Glomerular endothelial cell (primary cell): ENCODE measurements around the gene DCP1A. TPM values are rescaled to one million over a fixed set of nuclear protein-coding genes. Genes with fewer than 3 reads are reported as not detected.
A peak's percentile ranks its signal among the peaks of the same experiment; 100 is the strongest.

Experiments used
- DNase-seq: peaks from one replicate; pipeline ENCODE4 v3.0.0-alpha.2; 2011; ENCODE audit warnings: low read depth, low spot score; ENCODE audit errors: extremely low read depth
- total RNA-seq: library from RNA; depleted of rRNA; stranded (reverse); fragments of >200 nt; gene quantifications from 2 replicates; pipeline ENCODE4 v1.2.3, GENCODE V29; 2015

DCP1A gene
- total RNA-seq, 1 donor from 2014 or later = 18.4 TPM

DNA sequence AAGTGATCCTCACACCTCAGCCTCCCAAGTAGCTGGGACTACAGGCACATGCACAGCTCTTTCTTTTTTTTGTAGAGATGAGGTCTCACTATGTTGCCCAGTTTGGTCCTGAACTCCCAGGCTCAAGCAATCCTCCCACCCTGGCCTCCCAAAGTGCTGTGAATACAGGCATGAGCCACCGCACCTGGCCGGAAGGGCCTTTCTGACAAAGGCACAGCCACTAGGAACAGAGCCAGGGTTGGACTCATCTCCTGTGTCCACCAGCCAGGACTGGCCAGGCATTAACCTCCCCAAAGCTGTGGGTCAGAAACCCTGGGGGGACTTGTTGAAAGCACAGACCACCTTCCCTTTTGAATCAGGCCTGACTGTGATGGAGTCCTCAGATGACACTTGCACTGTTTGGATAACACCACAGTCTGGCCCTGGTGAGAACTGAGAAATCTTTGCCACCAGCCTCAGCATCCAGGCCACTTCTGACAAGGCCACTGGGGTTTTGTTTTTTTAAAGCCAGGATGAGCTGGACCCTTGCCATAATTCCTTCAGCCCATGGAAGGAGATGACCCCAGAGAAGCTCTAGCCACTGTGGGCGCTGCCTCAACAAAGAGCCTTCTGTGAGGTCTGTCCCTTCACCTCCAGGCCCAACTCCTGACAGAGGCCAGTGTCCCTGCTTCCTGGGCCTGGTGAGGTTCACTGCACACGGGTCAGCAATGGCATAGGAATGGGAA is 96.3 kb downstream of the DCP1A start:
- no peak for DNase-seq

DNA sequence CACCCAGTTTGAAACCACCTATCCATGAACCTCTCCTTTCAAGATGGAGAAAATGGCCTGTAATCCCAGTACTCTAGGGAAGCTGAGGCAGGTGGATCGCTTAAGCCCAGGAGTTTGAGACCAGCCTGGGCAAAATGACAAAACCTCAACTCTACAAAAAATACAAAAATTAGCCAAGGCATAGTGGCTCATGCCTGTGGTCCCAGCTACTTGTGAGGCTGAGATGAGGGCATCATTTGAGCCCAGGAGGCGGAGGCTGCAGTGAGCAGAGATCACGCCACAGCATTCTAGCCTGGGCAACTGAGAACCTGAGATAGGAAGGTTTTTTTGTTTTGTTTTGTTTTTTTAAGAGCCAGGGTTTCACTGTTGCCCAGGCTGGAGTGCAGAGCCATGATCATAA is 96.9 kb downstream of the DCP1A start:
- DNase-seq = no peak

DNA sequence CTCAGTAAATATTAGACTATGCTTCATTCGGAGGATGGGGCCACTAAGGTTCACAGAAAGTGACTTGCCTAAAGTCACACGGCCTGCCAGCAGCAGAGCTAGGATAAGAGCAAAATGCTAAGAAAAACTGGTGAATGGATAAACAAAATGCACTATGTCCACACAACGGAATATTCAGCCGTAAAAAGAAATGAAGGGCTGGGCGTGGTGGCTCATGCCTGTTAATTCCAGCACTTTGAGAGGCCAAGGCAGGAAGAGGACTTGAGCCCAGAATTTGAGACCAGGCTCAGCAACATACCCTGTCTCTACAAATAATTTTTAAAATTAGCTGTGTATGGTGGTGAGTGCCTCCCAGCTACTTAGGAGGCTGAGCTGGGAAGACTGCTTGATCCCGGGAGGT is 99.2 kb downstream of the DCP1A start:
- DNase-seq = no peak

DNA sequence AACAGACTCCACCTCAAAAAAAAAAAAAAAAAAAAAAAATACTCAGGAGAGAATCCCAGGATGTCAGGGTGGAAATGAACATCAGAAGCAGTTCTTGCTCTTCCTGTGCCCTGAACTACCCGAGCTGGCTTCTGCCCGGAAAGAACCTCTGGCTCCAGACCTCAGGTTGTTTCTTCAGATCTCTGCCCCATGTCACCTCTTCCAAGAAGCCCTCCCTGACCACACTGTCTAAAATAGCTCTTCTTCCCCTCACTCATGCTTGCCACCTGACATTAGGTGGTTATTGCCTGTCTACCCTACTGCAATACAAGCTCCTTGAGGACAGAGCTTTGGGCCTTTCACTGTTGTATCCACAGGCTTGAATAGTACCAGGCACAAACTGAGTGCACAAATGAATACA is 99.7 kb downstream of the DCP1A start:
- no peak for DNase-seq

GRCh38 chr3:53244271-53244670 is 103.1 kb downstream of the DCP1A start:
- no peak for DNase-seq

DNA sequence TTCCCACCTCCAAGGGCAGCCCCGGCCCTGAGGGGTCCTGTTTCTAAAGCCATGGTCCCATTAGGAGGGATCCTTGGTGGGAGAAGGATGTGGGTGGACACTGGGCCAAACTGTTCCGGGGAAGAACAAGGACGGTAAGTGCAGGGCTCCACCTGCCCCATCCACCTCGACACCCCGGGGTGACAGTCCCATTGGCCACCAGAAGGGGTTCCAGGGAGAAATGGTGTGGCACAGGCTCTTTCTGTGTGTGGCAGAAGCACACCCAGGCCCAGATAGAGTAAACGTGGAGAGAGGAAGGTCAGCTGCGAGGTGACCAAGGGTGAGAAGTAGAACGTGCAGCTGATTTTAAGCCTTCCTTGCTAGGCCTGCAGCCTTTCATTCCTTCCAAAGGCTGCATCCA is 103.6 kb downstream of the DCP1A start:
- no peak for DNase-seq

GRCh38 chr3:53243165-53243564 is 104.2 kb downstream of the DCP1A start:
- DNase-seq = no peak

GRCh38 chr3:53242642-53243041 is 104.7 kb downstream of the DCP1A start:
- no peak for DNase-seq

DNA sequence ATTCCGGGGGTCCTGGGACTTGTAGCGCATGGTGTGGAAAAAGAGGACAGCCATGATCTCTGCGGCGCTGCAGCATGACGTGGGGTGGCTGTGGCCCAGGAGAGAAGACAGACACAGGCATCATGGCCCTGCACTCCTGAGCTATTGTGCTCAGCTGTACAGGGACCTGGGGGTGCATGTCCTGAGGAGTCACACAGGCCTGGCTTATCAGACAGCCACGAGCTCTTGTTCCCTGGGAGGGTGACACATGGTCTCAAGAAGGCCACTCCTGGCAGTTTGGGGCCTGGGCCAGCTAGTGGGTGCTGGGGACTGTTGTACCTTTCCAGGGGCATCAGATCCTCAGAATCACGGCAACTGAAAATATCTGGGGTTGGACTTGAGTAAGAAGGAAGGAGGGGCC is 105.2 kb downstream of the DCP1A start:
- DNase-seq = no peak

DNA sequence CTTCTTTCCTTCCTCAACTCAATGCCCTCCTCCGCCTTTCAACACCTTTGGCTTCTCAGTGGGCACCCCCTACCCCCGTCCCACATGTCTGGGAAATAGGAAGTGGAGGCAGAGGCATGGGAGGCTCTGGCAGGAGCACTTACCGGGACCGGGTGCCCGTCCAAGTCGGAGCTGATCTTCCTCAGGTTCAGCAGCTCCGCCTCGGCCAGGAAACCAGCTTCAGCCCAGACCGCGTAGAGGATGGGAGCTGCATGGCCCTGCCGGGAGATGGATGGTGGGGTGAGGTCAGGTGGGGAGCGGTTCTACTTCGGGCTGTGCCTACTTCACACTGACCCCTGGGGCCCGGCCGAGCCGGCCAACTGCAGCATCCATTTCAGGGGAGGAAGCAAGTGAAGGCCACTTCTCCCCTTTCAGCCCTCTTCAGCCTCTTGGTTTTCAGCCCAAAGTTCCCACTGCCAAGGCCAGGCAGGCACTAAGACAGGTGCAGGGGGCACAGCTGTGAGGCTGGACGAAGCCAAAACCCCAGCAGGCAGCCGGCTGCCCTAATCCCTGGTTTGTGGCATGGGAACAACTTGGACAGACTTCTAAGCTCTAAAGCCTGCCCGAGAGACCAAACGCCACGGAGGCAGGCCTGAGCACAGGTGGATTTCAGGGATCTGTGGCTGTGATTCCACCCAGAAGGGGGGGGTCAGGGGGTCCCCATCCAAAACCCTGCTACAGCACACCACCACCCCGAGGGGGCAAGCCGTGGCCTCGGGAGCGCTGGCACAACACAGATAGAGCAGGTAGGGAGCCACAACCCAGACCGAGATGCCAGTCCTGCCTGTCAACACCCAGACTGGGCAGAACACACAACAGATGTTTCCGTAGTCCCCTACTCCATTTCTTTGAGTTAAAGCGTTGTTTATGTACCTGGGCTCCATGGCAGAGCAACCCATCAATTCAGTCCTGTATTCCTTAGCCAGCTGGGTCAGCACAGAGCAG is 106.1 kb downstream of the DCP1A start:
- DNase-seq = no peak

GRCh38 chr3:53239800-53240199 is 107.5 kb downstream of the DCP1A start:
- no peak for DNase-seq

DNA sequence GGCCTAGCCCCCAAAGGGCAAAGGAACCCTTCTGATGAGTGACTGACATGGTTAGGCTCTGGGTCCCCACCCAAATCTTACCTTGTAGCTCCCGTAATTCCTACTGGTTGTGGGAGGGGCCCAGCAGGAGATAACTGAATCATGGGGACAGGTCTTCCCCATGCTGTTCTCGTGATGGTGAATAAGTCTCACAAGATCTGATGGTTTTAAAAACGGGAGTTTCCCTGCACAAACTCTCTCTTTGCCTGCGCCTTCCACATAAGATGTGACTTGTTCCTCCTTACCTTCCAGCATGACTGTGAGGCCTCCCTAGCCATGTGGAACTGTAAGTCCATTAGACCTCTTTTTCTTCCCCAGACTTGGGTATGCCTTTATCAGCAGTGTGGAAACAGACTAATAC is 108.5 kb downstream of the DCP1A start:
- DNase-seq = no peak

DNA sequence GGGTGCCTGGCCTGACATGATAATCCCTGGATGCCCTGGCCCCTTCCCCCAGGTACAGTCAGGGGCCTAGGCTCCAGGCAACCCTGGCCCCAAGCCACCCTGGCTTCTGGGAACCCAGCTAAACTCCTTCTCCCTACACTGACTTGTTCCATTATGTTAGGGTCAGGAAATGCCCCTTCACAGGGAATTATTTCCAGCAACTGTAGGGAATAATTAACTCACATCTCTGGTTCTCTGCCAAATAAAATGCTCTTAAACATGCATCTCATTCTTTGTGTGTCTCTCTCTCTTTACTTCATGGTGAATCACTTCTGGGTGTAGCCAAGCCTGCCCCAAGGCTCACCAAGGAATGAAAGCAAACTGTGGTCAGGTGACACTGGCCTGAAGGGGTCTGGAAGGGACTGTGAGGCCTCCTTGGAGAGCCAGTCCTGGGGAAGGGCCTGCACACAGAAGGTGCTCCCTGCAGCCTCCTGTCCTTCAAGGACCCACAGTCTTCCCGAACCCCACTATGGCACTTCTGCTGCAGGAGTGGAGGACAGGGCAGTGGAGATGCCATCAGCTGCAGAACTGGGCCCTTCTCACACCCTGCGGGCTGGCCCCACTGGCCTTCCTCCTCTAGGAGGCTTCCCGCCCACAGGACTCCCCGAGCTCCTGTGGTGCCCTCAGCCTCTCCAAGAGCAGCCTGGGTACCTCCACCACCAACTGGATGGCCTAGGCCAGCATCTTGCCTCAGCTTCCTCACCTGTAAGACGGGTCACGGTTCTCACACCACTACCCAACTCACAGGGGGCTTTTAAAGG is 109.1 kb downstream of the DCP1A start:
- DNase-seq = peak; percentile 83

DNA sequence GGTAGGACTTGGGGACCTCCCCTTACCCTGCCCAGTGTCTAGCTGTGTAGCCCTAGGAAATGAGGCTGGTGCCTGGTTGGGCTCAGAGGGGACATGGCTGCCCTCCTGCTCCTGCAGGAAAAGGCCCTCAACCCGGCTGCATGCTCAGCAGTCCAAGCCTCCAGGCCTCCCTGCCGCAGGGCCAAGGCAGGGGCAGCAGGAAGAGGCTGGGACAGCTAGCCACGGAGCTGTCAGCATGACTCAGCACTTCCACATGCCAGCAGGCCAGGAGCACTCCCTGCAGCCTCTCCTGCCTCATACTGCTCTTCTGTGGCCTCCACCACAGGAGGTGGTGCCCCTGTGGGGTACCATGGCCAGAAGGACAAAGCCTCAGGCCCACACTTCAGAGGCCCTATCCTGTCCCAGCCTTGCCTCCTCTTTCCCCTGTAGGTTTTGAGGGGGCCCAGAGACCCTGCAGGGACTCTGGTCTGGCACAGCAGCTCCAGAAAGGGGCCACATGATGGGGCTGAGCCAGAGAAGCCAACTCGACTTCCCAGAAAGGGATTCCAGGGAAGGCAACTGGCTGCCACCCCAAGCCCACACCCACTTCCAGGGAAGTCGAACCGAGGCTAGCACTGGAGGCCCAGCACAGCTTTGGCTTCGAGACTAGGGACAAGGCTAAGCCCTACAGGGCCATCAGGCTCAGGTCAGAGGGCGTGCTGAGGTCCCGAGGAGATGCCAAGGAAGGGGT is 111.1 kb downstream of the DCP1A start:
- DNase-seq = peak; percentile 45

DNA sequence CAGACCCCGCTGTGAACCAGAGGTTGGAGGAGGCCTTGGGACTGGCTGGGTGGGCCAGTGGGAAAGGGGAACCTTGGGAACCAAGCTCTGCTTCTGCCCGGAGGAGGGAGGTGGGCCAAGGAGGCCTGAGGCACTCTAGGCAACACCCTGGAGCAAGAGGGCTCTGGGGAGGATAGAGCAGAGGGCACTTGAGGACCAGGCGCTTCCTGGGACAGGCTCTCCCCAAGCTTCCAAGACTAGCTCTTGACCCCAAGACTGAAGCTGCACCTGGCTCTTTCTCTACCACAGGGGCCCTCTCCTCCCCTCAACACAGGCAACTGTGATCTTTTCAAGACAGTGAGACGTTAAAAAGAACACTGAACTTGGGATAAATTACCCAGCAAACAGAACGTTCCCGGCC is 111.8 kb downstream of the DCP1A start:
- no peak for DNase-seq

DNA sequence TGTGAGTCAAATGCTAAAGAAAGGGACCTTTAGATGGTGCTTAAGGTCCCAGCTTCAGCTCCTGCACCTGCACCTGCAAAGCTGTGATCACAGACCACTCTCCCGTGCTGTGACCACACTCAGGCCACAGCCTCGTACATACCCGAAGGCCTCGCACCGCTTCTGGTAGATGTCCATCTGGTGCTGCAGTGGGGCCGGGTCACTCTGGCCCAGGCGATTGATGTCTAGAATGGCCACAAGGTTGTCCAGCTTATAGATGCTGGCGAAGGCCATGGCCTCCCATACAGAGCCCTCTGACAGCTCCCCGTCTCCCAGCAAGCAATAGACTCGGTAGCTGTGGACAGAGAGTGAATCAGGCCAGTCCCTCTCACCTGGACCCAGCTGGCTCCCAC is 112.5 kb downstream of the DCP1A start:
- DNase-seq = no peak

- no peak for DNase-seq
These were observed 113.1 kb downstream of the DCP1A start for GRCh38 chr3:53234130-53234840.
